Activated CD8-positive, alpha-beta memory T cell treated with anti-CD3 and anti-CD28 coated beads for 4 hours (primary cell): ENCODE measurements around the gene MET.

Source experiments
- DNase-seq, 2 donors: peaks; one replicate each; pipeline ENCODE4 v3.0.0-alpha.2; 2020; ENCODE audit warnings: low read depth in 2 of 2

MET gene

DNA sequence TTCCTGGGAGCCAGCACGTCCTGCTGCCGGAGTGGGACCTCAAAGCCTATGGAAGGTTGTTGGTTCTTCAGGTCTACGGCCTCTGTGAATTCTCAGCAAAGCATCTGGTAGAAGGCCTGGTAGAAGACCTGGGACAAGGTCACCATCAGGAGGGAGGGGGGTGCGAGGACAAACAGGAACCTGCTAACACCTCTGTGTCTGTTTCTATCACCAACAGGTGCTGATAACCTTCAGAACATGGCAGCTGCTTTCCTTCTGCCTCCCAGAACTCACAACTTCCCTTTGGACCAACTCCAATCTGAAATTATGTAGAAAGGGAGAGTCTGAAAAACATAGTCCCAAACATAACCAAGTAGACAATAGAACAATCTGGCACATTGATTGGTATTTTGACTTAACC is 8.3 kb upstream of the MET start:
- no peak for DNase-seq

DNA sequence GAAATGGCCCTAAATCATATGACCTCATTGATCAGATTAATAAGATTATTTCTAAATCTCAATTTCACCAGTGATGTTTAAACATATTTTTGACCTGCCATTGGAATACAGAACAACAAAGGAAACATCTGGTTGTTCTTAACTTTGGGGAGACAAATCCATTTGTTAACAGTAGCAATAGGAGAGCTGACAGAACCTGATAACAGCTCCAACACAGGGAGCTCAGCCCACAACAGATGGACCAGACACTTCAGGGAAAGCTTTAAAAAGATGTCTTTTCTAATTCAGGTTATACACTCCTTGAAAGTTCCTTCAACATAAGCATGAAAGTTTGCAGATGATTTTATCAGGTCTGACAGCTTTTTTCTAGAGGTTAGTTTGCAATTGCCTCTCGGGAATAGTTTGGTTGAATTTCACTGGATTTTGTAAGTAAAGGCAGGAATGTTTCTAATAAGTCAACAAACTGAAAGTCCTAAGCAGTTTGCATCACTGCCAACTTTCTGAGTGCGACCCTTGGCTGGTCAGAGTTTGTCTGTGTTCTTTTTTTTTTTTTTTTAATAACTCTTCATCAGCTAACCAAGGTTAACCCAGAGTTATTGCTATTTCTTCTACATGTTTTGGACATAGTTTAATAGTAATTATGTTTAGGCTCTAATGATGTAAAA is 6.5 kb upstream of the MET start:
- no peak for DNase-seq

DNA sequence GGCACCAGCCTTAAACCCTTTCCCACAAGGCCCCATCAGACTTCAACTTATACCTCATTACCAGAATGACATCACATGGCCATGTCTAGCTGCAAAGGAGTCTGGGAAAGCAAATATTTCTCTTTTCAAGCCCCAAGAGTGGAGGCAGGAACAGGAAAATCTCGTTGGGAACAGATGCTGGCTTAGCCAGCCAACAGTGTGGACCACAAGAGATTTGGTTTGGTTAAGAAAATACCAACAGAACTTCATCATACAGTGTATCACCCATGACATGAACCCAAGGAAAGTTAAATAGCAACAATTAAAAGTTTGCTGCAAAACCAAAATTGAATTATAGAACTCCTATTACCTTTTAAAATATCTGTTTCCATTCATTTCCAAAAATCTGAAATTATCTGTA is 2.2 kb upstream of the MET start:
- DNase-seq, result no peak

DNA sequence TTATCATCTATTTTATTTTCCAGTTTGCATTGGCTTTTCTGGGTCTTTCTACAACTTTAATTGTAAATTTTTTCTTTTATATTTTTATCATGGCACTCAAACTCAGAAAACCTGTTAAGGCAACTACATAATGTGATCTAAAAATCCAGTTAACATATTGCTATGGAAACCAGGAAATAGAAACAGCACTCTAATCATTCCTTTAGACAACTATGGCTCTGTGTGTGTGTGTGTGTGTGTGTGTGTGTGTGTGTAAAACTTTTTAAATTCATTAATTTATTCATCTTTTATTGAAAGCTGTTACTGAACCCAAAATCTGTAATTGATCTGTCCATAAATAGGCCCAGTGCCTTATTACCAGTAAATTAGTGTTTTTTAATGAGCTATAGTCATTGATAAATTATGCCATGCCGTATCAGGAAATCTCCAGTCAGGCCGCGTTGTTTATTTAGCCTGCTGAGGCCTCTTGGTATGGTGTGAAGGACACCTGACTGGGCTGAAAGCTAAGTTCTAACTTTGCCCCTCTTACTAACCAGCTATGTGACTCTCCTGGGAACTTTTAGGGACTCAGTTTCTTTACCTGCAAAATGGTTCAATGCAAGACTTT is 1.5 kb upstream of the MET start:
- no peak for DNase-seq

DNA sequence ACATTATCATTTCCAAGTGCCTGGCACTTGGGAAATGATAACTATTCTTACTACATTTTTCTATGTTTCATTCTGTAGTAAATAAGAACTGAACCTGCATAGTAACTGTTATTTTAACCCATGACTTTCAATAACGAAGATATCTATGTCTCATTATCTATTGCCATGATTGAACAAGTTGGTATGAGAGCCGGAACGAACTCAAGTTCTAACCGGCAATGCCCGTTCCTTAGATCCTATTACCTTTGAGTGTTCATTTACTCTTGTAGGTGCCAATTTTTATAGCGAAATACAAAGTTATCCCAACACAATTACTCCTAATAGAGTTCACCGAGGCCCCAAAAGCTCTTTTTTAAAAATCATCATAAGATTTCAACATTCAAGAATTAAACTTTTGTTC is 885 bp upstream of the MET start:
- no peak for DNase-seq

DNA sequence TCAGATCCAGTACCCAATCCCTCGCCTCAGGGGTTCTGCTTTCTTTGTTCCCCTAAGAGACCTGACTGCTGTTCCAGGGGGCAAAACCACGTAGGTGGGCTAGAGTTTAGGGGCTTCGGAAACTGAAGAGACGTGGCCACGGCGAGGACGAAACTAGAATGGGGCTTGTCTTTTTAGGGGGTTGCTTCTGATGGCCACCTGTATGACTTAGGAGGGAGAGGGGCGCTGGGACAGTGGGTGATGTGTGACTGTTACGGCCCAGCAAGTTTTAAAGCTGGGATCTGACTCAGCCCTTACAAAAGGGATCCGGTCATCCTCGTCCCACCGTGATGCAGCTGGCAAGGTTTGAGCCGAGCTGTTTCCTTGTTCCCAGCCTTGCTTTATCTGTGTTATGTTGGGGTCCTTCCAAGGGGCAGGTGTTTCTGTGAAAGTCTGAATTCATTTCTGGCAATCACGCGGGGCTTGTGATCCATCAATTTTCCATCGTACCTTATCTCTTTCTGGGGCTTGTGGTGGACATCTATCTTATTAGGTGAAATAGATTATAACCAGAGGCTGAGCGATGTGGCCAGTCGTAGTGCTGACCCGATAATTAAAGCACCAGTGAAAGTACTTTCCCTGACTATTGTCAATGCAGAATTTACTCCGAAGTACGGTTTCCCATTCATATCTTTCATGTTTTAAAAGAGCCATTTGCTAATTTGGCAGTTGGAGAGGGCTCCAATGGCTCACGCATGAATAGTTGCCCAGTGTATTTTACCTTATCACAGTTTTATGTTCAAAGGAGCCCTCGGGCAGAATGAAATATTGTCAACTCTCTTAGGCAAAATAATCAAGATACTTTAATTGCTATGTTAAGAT is 830 bp downstream of the MET start:
- DNase-seq, result no peak

DNA sequence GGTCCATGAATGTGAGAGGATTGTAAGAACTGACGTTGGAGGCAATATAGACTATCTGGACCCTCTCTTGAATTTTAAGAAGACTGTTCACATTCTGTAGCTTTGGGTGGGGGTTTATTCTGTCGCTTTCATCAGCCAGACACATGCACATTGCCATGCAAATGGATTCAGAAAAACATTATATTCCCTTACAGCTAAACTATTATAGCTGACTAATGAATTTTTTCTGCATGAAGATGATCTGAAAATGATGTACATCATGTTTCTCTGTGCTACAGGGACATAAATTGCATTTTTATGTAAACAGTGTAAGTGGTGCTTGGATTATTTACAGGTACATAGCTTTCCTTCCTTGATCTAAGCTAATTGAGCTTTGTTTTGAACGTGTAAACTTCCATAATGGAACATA is 1.5 kb downstream of the MET start:
- no peak for DNase-seq

DNA sequence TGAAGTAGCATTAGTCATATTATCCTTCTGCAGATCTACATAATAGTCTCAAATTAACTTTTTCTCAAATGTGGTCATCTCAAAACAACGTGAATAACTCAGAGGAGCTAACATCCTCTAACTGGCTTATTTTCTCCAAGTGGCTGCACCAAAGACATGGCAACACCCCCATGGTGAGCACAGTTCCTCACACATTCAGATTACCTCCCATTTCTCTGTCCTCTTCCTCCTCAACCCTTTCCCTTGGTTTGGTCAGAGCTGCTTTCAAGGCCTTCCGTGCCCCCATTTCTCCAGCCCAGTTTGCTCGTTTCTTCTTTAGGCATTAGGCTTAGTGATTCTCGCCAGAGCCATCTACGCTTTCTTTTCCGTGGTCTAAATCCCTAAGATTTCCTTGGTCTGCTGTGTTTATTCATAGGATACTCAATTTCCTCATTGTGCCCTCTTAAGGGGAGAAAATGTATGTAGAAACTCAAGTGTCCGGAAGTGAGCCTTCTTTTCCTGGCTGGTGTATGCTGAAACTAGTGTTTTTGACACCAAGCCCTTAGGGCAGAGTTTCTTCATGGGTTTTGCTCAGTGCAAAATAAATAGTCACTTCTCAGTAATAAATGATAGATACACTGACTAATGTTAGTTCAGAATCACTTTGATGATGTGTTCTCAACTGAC is 2.6 kb downstream of the MET start:
- DNase-seq, result no peak

DNA sequence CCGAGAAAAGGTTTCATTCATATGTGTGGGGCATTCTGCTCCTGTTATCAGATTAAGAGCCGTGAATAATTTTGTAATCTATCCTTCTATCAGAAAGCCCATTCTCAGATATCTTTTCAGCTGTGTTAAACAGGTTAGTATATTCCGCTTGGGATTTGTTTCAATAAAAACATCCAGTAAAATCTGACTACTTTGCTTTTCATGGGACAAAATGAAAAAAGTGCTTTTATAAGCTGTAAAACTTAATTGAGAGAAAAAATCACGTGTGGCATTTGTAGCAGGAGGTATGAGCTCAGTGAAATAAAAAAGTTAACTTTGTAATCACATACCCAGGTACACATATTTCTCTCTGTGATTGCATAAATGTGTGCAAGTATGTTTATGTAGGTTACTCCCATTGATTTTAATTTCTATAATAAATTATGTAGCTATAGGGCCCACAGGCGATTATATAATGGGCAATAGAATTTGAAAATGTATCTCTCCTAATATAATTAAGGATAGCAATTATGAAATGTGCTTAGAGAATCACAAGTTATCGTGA is 3.9 kb downstream of the MET start:
- no peak for DNase-seq

DNA sequence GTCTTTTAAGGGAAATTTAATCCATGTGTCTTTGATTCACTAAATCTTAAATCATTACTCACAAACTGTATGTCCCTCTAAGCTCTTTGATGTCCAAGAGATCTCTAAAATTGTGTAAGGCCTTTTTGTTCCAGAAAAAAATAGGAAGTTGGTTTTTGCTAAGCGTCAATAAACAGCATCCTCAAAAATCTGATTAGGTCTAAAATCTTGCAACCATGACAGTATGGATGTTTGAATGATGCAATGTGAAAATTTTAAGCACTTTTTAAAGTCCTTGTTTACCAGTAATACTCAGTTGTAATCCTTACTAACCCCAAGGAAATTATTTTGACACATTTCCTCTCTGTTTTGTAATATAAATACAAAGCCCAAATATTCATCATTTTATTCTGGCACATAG is 6.8 kb downstream of the MET start:
- no peak for DNase-seq

DNA sequence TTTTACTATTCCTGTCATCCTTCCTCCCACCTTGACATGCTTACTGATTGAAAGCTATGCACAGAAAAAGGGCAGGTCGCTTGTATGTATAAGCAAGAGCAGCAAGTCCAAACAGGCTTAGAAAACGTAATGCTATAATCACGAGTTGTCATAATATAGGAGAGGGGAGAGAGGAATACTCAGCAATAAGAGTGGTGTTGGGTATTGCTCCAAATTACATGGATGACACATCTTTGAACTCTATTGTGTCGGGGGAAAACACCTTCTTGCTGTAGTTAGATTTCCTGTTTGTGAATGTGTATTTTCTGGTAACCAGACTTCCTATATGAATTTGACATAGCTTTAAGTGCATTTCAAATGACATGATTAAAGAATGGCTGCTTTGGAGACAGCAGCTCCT is 7.5 kb downstream of the MET start:
- no peak for DNase-seq

DNA sequence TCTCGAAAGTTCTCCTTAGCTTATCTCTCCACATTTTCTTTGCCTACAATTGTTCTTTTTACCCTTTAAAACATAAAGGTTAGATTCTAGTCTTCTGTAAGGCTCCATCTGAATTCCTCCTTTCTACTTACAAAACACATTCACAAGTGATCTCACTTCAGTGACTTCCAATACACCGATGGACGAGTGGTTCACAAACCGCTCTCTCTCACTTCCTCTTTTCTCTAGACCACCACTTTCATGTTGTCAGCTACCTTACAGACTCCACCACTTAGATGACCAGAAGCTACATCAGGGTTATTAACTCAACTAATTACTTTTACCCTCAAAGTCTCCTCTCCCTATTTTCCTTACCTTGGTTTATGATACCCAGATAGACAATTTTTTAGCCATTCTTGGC is 11.8 kb downstream of the MET start:
- no peak for DNase-seq

DNA sequence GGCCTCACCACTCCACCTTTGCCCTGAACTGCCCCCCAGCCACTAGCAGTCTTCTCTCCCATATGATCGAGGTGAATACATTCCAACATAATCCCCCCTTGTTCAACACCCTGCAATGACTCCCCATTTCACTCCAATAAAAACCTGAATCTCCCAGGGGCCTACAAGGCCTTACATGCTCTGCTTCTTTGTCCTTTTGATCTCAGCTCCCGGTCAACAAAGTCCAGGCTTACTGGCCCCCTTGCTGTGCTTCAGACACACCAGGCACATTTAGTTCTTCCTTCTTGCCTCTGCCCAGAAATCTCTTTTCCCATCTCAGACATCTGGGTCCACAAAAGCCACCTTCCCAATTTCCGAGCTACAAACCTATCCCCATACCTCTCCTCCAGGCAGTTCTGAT is 14.0 kb downstream of the MET start:
- DNase-seq, result no peak

DNA sequence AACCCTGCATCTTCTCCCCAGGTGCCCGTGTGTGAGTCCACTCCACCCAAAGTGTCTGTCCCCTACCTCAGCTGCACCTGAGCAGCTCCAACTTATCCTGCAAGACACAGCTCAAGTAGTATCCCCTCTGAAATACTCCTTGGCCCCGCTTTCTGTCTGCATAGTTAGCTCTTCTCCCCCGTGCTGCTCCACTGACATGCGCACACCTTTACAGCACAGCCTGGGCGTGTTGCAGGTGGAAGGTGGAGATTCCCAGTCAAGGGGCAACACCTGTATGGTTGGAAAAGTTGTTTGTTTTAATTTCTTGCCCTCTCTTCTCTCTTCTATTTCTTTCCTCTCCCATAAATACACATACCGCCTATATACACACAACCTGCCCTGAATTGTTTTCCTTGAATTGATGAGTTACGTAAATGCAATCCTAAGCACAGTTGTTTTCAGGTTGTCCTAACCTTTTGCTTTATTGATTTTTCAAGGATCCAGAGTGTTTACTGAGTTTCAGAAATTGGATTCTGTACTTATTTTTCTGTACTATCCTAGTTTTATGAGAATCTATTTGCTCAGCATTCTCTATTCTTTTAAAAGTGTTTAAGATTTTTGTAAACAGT is 14.9 kb downstream of the MET start:
- DNase-seq, result no peak

DNA sequence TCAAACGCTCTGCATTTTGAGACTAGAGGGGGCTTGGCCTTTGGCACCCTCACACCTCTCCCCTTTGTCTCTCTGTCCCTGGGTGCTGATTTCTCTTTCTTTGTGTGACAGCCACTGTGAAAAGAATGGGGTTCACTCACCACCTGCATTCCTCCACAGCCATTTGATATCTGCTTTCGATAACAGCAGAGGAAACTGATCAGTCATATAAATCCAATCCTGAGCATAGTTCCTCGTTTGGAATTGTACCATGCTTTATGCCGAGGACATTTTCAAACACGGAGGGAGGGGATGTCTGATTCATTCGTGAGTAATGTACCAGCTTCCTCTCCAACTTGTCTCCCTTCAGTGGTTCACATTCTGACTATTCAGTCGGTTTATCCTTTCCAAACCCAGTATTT is 15.8 kb downstream of the MET start:
- DNase-seq, result no peak

DNA sequence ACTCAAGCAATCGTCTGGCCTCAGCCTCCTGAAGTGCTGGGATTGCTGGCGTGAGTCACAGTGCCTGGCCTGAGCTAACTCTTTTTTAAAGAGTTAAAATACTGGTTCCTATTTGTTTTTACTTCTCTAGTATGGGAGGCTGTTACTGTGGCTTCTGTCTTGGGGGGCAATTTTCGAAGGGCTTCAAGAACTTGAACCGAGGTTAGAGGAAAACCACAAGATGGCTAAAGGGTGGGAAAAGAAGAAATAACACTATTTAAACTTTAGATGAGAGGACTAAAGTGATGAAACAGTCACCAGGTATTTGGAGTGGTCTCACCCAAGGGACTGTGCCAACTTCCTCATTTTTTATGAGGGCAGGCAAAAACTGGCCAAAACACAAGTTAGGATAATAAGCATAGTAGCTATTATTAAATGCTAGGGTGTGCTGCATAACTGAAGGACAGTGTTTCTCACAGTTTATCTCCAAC is 17.8 kb downstream of the MET start:
- DNase-seq, result no peak

DNA sequence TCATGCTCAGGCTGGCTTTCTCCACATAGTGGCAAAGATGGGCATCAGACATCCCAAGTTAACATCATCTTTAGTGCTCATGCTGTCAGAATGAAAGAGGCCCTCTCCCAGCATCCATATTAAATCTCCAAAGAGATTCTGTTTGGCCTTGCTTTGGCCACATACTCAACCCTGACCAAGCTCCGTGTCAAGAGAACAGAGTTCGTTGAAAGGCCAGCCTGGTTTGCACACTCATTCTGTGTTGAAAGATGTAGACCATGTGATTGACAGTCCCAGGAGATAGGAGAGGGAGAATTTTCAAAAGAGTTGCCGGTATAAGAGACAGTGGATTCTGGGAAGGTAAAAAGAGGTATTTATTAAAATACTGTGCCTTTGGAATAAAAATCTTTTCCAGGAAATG is 19.7 kb downstream of the MET start:
- no peak for DNase-seq

DNA sequence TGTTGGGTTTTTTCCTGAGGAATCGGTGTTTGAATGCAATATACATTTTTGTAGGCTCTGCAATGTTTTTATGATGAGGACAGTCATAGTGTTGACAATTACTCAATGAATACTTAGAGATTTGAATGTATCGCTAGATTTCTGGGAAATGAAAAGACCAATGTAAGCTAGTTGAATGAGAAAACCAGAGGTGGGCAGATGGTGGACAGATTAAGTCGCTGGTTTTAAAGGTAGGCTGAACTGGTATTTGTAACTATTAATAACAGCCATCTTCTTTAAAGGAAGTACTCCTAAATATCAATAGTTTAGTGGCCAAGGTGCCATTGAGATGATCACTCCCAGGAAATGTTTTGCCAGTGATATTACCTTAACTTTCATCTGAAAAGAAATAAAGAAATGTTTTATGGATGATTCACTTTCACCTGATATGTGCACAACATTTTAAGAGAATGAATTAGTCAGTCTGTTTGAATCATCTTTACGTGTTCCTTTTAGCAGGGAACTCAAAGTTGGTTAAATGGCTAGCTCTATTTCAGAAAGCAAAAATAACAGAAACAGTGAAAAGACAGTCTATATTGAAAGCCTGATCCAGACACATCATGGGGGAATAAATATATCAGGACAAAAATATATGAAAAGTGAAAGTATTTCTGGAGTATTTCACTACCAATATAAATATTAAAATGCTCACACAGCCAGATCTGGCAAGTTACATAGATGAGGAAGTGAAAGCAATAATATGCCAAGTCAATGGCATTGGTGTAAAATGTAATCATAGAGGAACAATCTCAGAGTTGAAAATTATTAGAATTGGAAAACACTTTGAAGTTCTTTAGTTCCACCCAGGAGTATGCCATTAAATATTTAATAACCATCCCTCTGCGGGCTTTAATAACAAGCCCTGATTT is 20.7 kb downstream of the MET start:
- DNase-seq, result no peak

DNA sequence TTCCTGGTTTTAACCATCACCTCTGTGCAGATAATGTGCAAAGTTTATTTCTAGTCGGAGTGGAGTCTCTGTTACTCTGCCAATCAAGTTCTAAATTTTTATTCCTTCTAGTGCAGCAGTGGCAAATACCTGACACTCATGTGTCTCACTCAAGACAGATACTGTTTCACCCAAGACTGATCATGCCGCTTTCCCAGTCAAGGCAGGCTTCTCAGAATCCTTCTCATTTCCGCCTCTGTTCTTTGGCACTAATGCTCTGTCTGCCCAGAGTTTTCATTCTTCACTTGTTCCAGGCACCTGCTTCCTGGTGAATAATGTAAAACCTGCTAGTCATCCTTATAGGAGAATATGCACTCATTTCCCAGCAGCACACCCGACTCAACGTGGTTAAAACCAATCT is 24.7 kb downstream of the MET start:
- DNase-seq, result no peak

DNA sequence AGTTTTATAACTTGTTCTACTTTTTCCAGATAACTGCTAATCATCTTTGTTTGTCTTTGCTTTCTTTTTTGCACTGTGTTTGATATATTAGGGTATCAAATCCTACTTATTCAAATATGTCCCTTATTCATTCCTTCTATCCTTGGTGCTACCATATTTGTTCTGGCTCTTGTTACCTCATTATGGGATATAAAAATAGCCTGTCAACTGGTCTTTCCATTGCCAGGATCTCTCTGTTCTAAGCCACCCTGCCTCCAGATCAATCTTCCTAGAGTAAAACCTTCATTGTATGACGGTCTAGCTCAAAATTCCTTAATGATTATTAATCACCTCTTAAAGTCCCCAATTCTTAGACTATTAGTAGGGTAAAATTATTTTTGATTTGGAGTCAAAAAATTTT is 25.2 kb downstream of the MET start:
- no peak for DNase-seq

DNA sequence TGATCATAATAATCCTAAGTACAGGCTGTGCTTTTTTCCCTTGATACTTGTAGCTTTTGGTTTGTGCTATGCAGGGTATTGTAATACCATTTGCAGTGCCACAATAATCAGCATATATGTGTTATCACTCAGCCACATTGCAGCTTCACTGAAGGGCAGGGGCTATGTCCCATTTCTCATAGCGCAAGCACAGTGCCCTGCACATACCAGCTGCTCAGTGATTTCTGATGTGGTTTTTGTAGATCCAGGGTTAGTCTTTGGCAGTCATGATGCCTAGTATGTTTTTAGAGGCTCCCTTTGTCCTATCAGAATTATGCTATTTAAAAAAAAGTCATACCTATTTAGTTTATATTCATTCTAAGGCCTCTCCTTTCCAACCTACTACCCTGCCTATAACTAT is 25.8 kb downstream of the MET start:
- DNase-seq, result no peak
